Cerebellar cortex (tissue), 1 donor: ENCODE measurements around the gene ARHGAP32.

Experiments
- DNase-seq: peaks from one replicate; pipeline ENCODE4 v3.0.0-alpha.2; 2015; ENCODE audit warnings: low spot score

The ARHGAP32 gene

DNA sequence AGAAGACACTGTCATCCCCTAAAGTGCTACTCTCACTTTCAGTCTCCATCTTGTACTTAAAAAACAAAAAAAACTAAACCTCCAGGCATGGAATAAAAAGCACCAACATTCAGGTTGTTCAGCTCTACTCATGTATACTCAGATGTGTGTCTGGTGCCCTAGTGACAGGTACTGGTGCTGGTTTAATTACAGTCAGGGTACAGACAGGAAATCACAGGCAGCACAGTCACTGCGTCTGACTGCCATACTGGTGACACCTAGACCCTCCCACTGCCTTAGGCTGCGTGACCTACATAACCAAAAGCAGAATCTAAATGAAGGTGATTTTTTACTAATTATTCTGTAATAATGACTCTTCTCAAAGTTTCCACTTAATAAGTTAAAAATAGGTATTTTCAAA lies at the start of gene ARHGAP32:
ARHGAP32 (minus strand) TSS at position 176 of the 400 bp plus-strand sequence; CDS start at position 49, 127 bp downstream.
- no peak for DNase-seq

DNA sequence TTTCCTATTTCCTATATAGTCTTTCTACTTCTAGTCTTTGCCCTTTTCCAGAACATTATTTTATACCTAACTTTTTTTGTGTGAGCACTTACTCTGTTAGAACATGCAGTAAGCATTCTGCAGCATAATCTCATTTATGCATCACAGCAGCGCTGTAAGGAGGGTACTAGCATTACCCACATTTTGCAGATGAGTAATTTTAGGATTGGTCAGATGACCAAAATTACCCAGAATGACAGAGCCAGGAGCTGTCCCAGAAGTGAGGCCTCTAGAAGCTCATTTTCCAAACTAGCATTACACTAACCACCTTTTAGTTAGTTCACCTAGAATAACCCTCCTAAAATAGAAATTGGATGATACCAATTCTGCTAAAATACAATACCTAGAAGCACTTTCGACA lies 47.1 kb upstream of the ARHGAP32 start:
- DNase-seq, result no peak

DNA sequence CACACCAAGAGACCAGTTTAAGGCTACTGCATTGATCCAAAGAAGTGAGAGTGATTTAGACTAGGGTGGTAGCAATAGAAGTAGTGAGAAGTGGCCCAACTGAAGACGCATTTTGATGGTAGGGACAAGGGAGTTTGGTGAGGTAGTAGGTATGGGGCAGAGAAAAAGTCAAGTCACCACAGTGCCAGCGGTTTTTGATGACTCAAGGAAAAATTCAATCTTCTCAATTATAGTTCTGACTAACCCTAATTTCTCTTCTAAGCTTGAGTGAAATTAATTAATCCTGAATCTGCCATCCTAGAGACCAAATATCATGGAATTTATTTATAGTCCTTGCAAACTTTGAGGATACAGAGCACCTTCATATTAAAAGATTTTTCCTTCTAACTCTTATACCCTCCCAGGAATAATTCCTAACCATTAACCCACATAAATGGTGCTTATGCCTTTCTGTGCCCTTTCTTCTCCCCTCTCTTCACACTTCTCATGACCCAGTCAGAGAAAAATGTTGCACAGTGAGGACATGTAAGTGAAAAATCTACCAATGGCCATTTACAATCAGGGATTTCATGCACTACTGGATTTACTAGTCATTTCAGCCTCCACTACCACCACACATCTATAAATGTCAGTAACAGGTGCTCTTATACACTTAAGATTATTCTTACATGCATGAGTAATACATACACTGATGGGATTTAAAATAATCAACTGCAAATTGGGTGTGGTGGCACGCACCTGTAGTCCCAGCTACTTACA lies 45.9 kb upstream of the ARHGAP32 start:
- DNase-seq, result no peak

DNA sequence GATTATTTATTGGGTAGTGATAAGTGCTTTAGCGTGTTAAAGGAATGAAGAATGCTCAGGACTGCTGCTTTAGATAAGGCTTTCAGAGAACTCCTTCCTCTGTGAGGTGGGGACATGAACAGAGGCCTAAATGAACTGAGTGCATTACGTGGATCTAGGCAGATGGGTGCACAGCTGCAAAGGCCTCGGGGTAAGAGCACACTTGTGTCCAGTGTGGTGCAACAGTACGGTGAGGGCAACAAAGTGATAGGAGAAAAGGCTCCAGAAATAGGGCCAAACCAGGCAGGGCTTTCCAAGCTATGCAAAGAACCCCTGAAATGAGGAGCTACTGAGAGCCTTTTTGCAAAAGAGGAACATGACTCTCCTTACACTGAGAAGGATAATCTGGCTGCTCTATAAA lies 45.3 kb upstream of the ARHGAP32 start:
- DNase-seq, result no peak

DNA sequence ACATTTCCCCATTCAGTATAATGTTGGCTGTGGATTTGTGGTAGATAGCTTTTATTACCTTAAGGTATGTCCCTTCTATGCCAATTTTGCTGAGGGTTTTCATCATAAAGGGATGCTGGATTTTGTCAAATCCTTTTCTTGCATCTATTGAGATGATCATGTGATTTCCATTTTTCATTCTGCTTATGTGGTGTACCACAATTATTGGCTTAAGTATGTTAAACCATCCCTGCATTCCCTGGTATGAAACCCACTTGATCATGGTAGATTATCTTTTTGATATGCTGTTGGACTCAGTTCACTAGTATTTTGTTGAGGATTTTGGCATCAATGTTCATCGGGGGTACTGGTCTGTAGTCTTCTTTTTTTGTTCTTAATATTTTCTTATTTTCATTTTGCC lies 44.7 kb upstream of the ARHGAP32 start:
- no peak for DNase-seq

DNA sequence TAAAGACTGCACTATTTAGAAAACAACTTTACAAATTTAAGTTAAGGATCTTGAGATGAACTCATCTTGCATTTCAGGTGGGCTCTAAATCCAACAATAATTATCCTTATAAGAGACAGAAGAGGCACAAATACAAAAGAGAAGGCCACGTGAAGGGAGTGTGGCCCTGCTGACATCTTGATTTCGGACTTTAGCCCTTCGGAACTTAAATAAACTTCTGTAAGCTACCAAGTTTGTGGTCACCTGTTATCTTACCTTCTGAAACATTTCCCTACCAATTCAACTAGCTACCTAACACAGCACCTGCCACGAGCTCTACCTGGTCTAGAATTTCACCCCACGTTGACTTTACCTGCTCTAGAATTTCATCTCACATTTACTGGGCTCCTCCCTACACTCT lies 42.9 kb upstream of the ARHGAP32 start:
- DNase-seq, result no peak

DNA sequence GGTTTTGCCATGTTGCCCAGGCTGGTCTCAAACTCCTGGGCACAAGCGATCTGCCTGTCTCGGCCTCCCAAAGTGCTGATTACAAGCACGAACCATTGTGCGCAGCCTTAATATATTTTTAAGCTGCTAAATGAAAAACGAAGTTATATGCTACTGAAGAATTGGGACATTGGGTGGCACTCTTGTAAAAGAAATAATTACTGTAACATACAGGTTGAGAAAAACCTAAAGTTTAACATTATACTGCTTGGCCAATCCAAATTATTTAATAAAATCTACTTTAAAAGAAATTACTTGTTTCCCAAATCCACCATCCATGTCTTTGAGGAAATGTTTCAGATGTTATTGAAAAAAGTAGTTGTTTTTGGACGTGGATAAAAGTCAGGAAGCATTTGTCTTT lies 37.9 kb upstream of the ARHGAP32 start:
- DNase-seq, result peak; percentile 10

DNA sequence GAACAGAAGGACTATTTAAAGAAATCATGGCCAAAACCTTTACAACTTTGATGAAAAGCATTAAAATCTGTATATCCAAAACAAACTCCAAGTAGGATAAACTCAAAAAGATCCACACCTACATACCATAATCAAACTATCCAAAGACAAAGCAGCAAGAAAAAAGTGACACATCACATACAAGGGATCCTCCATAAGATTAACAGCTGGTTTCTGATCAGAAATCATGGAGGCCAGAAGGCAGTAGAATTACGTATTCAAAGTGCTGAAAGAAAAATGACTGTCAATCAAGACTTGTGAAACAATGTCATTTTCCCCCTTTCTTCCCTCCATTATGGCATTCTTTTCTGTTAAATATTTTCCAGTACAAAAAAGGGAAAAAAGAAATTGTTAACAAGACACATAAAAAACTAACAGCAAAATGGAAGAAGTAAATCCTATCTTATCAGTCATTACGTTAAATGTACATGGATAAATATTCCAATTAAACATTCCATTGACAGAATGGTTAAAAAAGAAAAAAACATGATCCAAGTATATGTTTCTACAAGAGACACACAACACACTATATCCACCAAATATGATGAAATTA lies 34.2 kb upstream of the ARHGAP32 start:
- DNase-seq, result no peak

DNA sequence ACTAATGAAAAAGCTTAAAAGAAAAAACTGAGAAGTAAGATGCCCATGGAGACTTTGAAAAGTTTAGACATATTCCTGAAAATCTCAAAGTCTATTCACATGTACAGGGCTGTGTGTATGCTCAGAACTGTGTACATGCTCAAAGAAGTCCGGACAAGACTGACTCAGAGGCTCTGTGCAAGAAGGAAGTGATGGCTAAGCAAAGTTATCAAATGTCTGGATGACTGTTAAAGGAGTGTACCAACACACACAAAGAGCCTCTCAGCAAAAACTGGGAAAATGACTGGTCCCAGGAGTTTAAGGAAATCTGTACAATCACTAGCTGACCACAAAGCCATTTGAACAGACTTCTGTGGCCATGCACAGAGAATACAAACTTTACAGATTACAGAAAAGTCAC lies 33.1 kb upstream of the ARHGAP32 start:
- no peak for DNase-seq

DNA sequence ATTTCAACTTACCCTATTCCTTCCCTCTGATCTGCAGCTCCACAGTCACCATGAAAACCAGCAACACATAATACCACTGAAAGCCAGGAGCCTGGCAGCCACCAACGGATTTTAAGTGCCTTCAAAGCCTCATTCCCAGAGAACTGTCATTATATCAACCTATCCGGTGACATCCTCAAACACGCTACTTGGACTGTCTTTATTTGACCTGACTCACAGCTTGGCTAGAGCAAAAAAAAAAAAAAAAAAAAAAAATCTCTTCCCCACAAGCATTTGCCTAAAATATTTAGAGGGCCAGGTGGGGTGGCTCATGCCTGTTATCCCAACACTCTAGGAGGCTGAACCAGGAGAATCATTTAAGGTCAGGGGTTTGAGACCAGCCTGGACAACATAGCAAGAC lies 32.4 kb upstream of the ARHGAP32 start:
- DNase-seq, result no peak

DNA sequence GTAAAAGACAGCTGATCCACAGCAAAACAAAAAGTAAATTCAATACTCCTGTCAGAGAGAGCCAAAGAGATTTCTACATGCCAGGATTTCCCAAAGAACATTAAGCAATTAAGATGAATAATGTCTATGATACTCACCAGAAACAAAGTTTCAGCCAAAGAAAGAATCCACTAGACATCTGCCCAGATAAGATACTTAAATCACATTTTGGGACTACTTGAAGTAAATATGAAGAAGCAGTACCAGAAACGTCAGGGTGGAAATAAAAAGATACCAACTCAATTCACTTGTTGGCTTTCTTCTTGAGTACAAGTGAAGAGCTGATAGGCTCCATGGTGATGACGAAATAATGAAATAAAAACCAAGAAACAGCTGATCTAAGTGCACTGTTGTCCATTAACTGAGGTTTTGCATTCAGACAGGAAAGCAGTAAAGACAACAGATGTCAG lies 31.6 kb upstream of the ARHGAP32 start:
- DNase-seq, result no peak

DNA sequence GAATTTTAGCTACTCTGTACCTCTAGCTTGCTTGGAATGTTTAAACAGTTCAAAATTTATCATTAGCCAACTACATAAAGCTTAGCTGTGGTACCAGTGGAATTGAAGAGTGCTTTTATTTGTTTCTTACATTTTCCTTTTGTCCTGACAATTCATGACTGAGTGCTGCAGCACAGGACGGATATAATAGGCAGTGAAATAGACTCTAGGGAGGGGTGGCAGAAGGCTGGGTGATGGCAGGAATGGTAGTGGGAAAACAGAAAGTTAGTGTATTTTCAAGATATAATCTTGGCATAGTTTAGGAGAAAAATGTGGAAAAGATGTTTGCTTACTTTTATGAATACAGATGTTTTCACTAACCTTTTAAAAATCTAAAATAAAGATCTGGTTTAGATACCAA lies 31.1 kb upstream of the ARHGAP32 start:
- DNase-seq, result no peak

DNA sequence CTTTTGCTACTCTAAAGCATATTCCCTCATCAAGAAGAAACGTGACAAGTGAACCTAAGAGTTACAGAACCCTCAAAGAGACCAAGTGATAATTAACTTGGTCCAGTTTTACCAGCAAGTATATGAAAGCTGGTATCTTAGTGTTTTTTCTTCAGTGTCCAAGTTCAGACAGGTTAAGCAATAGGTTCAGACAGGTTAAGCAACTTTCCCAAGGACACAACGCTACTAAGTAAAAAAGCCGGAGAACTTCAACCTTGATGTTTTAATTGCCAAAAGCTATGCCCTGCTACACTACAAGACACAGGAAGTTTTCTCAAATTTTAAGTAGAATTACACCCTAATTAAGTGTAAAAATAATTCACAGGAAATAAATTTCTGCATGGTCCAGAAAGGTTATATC lies 30.0 kb upstream of the ARHGAP32 start:
- DNase-seq, result no peak

DNA sequence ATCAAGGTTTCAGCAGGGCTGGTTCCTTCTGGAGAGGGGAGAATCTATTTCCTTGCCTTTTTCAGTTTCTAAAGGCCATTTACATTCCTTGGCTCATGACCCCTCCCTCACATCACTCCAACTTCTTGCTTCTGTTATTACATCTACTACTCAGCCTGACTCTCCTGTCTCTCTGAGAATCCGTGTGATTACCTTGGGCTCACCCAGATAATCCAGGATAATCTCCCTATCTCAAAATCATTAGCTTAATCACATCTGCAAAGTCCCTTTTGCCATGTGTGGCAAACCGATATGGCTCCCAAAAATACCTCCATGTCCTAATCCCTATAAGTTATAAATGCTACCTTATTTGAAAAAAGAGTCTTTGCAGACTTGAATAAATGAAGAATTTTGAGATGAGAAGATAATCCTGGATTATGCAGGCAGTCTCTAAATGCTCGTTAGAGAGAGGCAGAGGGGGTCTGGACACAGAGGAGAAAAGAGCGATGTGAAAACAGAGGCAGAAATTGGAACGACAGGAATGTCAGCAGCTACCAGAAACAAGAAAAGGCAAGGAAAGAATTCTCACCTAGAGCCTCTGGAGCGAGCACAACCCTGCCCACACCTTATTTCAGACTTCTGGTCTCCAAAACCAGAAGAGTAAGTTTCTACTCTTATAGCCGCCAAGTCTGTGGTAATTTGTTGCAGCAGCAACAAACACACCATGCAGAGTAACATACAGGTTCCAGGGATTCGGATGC lies 23.6 kb upstream of the ARHGAP32 start:
- DNase-seq, result no peak

DNA sequence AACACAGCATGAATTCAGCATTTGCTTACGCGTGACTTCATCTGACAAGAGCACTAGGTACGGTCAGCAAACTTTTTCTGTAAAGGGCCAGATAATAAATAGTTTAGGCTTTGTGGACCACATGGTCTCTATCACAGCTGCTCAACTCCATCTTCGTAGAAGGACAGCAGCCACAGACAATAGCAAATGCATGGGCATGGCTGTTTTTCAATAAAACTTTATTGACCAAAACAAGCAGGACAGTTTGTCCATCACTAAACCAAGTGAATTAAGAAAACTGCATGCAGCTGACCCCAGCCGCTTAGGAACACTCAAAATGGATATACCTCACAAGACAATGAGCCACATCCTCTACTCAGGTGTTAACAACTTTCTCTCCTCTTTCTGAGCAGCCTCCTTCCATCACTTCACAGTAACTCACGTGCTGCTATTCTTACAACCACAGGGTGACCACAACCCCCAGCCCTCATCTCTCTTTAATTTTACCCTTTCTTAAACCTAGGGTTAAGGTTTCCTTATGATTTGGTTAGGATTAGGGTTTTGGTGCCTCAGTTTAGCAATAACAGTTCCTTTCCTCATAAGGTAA lies 22.7 kb upstream of the ARHGAP32 start:
- no peak for DNase-seq

DNA sequence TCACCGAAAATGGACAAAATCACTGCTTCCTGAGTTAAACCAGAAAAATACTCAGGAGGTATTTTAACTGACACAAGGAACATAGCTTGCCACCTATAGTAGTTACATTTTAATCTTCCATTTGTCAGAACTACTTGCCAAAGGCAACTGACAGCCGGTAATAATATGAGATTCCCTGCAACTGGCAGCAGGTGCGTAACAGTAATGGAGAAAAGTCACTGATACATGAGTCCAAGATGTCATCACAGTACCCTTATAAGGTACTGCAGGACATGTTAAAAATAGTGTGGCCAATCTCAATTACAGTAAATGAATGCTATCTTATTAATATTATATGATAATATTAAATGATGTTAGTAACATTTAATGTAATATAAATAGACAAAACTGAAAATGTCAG lies 21.1 kb upstream of the ARHGAP32 start:
- DNase-seq, result no peak

DNA sequence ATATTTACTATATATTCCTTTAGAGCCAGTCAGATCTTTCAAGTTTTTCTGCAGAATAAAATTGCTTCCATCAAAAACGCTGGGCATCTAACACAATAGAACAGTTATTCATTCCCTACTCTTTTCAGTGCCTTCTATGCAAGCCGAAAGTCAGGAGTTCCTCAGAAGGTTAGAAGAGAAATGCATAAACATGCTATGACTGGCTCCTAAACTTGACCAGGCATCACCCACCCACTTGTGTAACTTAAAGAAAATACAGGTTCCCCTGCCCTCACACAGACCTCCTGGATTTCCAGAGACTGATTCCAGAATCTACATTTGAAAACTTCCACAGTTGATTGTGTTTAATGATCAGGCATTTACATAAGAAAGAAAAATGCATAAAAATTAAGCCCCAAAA lies 19.3 kb upstream of the ARHGAP32 start:
- no peak for DNase-seq

DNA sequence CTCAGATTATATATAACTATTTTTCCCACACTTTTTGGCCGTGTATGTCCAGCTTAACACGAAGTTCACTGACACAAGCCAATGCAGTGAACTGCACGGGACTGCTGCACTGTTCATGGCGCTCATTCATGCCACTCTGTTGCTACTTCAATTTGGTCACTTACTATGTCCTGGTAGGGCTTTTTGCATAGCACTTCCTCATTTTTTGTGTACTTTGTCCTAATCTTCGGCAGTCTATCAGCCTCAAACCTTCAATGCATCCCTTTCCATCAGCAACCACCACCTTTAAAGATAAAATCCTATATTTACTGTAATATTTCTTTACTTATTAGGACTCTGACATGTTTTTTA lies 18.7 kb upstream of the ARHGAP32 start:
- DNase-seq, result no peak

DNA sequence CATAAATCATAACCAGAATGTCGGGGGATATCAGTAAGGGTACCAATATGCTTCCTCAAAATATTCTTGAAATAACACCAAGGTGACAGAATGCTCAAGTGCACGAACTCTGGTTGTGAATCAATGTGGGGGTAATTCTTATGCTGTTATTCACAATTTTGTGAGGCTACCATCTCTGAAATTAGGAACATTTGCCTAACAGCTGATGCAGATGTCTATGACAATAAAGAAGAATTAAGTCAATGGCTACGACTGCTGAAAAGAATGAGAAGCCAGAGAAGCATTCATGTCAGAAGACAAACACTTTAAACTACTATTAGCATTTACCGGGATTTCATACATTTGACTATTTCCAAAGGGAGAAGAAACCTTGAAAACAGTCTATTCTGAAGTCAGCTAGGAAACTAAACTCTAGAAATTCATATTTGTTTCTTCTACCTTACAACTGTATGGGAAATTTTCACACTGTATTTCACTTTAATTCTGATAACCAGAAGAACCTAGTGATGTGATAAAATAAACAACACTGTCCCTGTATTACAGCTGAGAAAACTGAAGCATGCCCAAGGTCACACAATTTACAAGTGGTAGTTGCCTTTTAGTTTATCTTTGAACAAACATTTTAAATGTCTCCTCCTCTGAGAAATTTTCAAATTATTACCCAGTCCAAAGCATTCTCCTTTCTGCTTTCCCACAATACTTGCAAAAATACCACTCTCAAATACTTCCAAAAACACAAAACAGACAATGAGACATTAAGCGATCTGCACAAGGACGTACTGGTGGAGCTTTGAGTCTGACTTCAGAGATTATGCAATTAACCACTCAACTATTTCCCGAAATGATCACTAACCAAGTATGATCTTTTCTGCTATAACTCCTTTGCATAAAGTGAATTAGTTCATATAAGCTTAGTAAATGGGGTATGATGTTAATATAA lies 18.0 kb upstream of the ARHGAP32 start:
- DNase-seq, result no peak

DNA sequence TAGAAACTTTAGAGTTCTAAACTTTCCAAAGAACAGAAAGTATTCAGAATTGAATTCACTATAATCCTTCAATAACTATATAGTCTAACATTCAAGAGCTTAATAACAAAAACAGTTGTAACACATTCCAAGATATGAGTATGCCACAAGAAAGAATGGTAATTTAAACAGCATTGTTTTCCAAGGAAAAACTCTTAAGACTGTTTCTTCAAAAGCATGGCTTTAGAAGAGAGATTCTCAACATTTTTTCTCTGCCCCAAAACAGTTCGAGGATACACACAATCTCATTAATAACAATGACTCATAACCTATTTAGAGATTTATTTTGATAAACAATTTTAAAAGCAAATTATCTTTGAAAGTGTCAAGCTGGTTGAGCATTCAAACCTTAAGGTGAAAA lies 16.7 kb upstream of the ARHGAP32 start:
- no peak for DNase-seq

DNA sequence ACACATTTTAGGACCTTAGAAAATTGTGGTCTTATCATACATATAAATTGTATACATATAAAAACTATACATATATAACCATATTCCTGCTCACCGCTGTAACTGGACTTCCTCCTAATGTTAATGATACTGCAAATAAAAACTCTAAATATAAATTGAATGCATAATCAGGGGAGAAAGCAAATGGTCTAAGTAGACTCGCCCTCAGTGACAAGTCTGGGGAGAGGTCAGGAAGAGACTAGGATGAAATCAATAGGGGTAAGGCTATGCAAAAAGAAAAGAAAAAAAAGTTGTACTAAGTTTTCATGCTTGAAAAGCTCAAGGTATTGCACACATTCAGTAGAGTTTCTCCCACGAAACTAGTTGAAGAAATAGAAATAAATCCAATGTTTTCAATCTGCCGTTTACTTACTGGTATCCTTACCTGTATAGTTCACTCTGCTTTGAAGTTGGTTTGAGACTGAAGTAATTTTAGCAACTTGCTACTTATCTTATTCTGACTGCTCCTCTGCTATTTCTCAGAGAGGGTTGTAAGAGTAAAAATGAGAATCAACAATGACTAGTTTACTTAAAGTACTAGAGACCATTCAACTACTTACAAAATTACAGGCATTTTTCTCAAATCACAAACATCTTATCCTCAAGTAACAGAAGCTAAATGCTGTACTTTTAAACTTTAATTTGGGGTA lies 12.2 kb upstream of the ARHGAP32 start:
- no peak for DNase-seq
